Esophagus muscularis mucosa (tissue), 3 donors: ENCODE data around the gene BNC2.

Experiments used
- POLR2A ChIP-seq: fragments of 450-650 bp; IDR thresholded peaks from one replicate; pipeline ENCODE4 v1.6.1; 2017; ENCODE audit warnings: antibody characterized with exemption, moderate library complexity, mild to moderate bottlenecking, low read depth
- TF ChIP-seq, protein P1 (sequence below), 3 experiments: fragments of 200-600 bp in 2 of 3; fragments of 450-650 bp in 1 of 3; sonication (generic) in 2 of 3; IDR thresholded peaks; one replicate each; pipeline ENCODE4 v1.5.1; 2017 to 2019; ENCODE audit warnings: antibody characterized with exemption in 3 of 3, mild to moderate bottlenecking in 2 of 3, moderate library complexity in 1 of 3

DNA sequence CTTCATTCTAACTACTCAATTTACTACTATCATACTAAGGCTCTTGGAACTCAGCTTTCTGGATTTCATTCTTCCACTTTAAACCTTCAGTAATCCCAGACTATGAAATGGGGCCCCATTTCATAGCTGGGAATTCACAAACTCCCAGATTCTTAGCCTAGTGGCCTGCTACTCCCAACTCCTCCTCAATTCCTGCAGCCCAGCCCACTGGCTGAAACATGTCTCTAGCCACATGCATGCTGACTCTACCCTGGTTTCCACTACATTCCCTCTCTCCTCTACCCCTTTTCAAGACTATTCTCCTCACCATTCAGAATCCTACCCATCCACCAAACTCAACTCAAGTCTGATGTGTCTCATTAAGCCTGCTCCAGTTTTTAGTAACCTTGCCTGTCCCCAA lies 370.6 kb downstream of the BNC2 start:
- TF ChIP-seq, protein P1, sequence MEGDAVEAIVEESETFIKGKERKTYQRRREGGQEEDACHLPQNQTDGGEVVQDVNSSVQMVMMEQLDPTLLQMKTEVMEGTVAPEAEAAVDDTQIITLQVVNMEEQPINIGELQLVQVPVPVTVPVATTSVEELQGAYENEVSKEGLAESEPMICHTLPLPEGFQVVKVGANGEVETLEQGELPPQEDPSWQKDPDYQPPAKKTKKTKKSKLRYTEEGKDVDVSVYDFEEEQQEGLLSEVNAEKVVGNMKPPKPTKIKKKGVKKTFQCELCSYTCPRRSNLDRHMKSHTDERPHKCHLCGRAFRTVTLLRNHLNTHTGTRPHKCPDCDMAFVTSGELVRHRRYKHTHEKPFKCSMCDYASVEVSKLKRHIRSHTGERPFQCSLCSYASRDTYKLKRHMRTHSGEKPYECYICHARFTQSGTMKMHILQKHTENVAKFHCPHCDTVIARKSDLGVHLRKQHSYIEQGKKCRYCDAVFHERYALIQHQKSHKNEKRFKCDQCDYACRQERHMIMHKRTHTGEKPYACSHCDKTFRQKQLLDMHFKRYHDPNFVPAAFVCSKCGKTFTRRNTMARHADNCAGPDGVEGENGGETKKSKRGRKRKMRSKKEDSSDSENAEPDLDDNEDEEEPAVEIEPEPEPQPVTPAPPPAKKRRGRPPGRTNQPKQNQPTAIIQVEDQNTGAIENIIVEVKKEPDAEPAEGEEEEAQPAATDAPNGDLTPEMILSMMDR (IDR thresholded peaks at IDR 0.05), result no peak
- no peak for TF ChIP-seq POLR2A
